Prostate gland (tissue), 2 donors: ENCODE data around the gene PAPLN. TPM values are rescaled to one million over a fixed set of nuclear protein-coding genes. Genes with fewer than 3 reads are reported as not detected.

ENCODE experiments used
- DNase-seq: peaks from one replicate; pipeline ENCODE4 v3.0.0-alpha.2; 2019; ENCODE audit warnings: low spot score
- H3K27ac ChIP-seq, 2 donors: fragments of 200-600 bp; sonication (generic); 2 replicates each; pipeline ENCODE4 v1.5.1; 2017 to 2019
- H3K27me3 ChIP-seq: fragments of 200-600 bp; sonication (generic); replicated peaks from 2 replicates; pipeline ENCODE4 v1.5.1; 2019; ENCODE audit not compliant: insufficient read depth
- H3K36me3 ChIP-seq, 2 donors: fragments of 200-600 bp; sonication (generic); 1 replicate in 1 of 2; 2 replicates in 1 of 2; pipeline versions ENCODE4 v1.5.1 to v1.8.1; 2017 to 2019
- H3K4me1 ChIP-seq: fragments of 200-600 bp; sonication (generic); replicated peaks from 2 replicates; pipeline ENCODE4 v1.5.1; 2019
- H3K4me3 ChIP-seq, 2 donors: fragments of 200-600 bp; sonication (generic); 2 replicates each; pipeline ENCODE4 v1.5.1; 2017 to 2019
- H3K9me3 ChIP-seq: fragments of 200-600 bp; sonication (generic); 2 replicates; pipeline ENCODE4 v1.5.1; 2017
- POLR2A ChIP-seq: fragments of 450-650 bp; IDR thresholded peaks from one replicate; pipeline ENCODE4 v1.6.1; 2016; ENCODE audit warnings: antibody characterized with exemption, mild to moderate bottlenecking
- POLR2AphosphoS5 ChIP-seq: sonication (generic); formaldehyde crosslinking; IDR thresholded peaks from one replicate; pipeline ENCODE4 v1.6.1; 2017; ENCODE audit warnings: antibody characterized with exemption
- WGBS: methylation state at CpG from one replicate; pipeline ENCODE4 v1.1.5; 2018; 5-methylcytosine and 5-hydroxymethylcytosine counted together
- intact Hi-C: fragments of 100-400 bp; cut with DNase I; formaldehyde crosslinking; loops from one replicate; pipeline ENCODE4 v1.14.2; 2022
- small RNA-seq, 2 donors: library from RNA; depleted of rRNA; stranded (forward); fragments of <200 nt; gene quantifications; one replicate each; pipeline ENCODE3, GENCODE V24; 2016
- total RNA-seq, 2 donors: library from RNA; depleted of rRNA; stranded (reverse); fragments of >200 nt; gene quantifications; one replicate each; pipeline ENCODE4 v1.1.0, GENCODE V29; 2016
- TF ChIP-seq, protein P1 (sequence below), 4 experiments: fragments of 200-600 bp in 2 of 4; fragments of 450-650 bp in 2 of 4; sonication (generic) in 2 of 4; IDR thresholded peaks; 1 replicate in 3 of 4; 2 replicates in 1 of 4; pipeline ENCODE4 v1.5.1; 2016 to 2019; ENCODE audit warnings: antibody characterized with exemption in 4 of 4, mild to moderate bottlenecking in 2 of 4, moderate library complexity in 2 of 4

PAPLN gene
- total RNA-seq, 2 donors from 2014 or later: 10.7 to 33.1 TPM

DNA sequence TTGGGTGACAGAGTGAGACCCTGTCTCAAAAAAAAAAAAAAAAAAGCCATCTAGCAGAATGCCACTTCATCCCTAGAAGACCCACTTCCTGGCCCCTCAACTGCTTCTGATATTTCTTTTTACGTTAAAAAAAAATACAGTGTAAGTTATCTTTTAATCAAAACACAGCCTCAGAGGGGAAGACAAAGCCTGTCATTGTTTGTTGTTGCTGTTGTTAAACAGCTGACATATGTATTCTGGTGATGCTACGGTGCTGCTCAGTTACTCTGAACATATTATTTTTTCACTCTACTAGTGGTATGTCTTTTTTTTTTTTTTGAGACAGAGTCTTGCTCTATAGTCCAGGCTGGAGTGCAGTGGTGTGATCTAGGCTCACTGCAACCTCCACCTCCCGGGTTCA is 75.4 kb downstream of the PAPLN start:
- Histone ChIP-seq H3K9me3 (no peaks in the 10 kb centered on the region), H3K4me3 (no peak overlapping the region), H3K4me1 (no peaks in the 10 kb centered on the region), H3K27ac (no peak overlapping the region), H3K27me3 (no peaks in the 10 kb centered on the region), H3K36me3 (no peaks in the 10 kb centered on the region)
- no peak for TF ChIP-seq POLR2AphosphoS5
- no peak for TF ChIP-seq POLR2A
- TF ChIP-seq, protein P1, sequence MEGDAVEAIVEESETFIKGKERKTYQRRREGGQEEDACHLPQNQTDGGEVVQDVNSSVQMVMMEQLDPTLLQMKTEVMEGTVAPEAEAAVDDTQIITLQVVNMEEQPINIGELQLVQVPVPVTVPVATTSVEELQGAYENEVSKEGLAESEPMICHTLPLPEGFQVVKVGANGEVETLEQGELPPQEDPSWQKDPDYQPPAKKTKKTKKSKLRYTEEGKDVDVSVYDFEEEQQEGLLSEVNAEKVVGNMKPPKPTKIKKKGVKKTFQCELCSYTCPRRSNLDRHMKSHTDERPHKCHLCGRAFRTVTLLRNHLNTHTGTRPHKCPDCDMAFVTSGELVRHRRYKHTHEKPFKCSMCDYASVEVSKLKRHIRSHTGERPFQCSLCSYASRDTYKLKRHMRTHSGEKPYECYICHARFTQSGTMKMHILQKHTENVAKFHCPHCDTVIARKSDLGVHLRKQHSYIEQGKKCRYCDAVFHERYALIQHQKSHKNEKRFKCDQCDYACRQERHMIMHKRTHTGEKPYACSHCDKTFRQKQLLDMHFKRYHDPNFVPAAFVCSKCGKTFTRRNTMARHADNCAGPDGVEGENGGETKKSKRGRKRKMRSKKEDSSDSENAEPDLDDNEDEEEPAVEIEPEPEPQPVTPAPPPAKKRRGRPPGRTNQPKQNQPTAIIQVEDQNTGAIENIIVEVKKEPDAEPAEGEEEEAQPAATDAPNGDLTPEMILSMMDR (IDR thresholded peaks at IDR 0.05): no peak
- no peak for DNase-seq
- intact Hi-C loops: no loop called here
- 72% methylated on average over 3 of the region's 3 CpGs for WGBS

DNA sequence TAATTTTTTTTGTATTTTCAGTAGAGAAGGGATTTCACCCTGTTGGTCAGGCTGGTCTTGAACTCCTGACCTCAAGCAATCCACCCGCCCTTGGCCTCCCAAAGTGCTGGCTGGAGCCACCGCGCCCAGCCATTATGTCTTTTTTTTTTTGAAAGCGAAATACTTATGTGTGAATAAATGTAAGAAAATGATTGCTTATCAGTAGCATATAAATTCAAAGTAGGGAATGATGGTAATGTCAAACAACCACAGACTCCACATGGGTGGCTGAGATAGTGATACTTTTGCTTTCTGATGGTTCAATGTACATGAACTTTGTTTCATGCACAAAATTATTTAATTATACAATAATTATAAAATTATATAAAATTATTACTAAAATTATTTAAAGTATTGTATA is 75.8 kb downstream of the PAPLN start:
- DNase-seq: no peak
- Histone ChIP-seq H3K27me3 (no peaks in the 10 kb centered on the region), H3K4me3 (no peak overlapping the region), H3K4me1 (no peaks in the 10 kb centered on the region), H3K27ac (no peak overlapping the region), H3K9me3 (no peaks in the 10 kb centered on the region), H3K36me3 (no peaks in the 10 kb centered on the region)
- TF ChIP-seq POLR2A: no peak
- TF ChIP-seq, protein P1 (IDR thresholded peaks at IDR 0.05): no peak
- intact Hi-C loops: no loop called here
- 98% methylated on average over 4 of the region's 4 CpGs for WGBS

DNA sequence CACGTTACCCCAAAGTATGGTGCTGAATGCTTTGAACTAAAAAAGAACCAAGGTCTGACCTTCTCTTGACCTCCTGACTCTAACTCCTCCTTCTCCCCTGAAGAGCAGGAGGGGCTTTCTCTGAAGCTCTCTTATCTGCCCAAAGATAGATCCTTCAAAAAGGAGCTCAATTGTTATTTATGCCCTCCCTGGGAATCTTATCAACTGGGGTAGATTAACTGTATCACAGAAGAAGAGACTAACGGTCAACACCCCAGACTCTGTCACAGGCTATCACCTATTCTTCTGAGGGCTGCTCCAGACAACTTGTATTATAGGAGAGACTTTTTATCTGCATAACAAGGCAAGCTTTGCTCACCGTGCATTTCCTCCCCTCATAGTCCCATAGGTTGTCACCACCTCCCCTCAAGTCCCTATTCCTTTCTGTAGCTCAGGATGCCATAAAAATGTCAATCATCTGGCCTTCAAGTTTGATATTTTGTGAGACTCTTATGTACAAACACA is 86.6 kb downstream of the PAPLN start:
- no peaks in the 10 kb centered on the region for H3K36me3 ChIP-seq
- intact Hi-C loops: no loop called here
- 55% methylated on average over 3 of the region's 3 CpGs for WGBS
- H3K27ac ChIP-seq: no peak overlapping the region
- H3K9me3 ChIP-seq: no peaks in the 10 kb centered on the region
- no peak for TF ChIP-seq POLR2A
- no peak for TF ChIP-seq POLR2AphosphoS5
- TF ChIP-seq, protein P1 (IDR thresholded peaks at IDR 0.05): no peak
- no peak for DNase-seq
- no peaks in the 10 kb centered on the region for H3K4me1 ChIP-seq
- H3K27me3 ChIP-seq: no peaks in the 10 kb centered on the region
- no peak overlapping the region for H3K4me3 ChIP-seq

Small RNA genes within 50 kb of the gene (small RNA-seq; reads per million reads assigned to genes)
- gene AC004858.1 (0 reads per million in 2 donors), gene RNU6-419P (0 reads per million in 2 donors)

Other genes with a start within 250 kb of the PAPLN start
- gene ZFYVE1, start 210.4 kb upstream of the PAPLN start, total RNA-seq: 10 to 100 TPM; 16.6 to 31.7 TPM
- gene RBM25, start 179.0 kb upstream of the PAPLN start, total RNA-seq: 10 to 100 TPM; 36.8 to 78.6 TPM
- 10 to 100 TPM; 46.3 to 61.9 TPM for gene PSEN1, start 101.0 kb upstream of the PAPLN start, total RNA-seq
- 10 to 100 TPM; 38.4 to 57.8 TPM for gene NUMB, start 221.0 kb downstream of the PAPLN start, total RNA-seq